BLaER1 (cell line): Measurements from ENCODE around the gene SYNE1.
"Not testable (repeated sequence)": the region's sequence is repeated elsewhere in the genome, so short reads cannot be mapped to it uniquely, and the experiment has no call there.

Experiments used
- H3K27ac ChIP-seq: shearing (Covaris generic); formaldehyde crosslinking; 2 replicates; pipeline ENCODE4 v1.8.1; 2022
- H3K27me3 ChIP-seq: shearing (Covaris generic); formaldehyde crosslinking; 2 replicates; pipeline ENCODE4 v1.8.1; 2022
- H3K36me3 ChIP-seq: shearing (Covaris generic); formaldehyde crosslinking; 2 replicates; pipeline ENCODE4 v1.8.1; 2022
- H3K4me1 ChIP-seq: shearing (Covaris generic); formaldehyde crosslinking; 2 replicates; pipeline ENCODE4 v1.8.1; 2022
- H3K4me2 ChIP-seq: shearing (Covaris generic); formaldehyde crosslinking; 2 replicates; pipeline ENCODE4 v1.8.1; 2022
- H3K4me3 ChIP-seq: shearing (Covaris generic); formaldehyde crosslinking; 2 replicates; pipeline ENCODE4 v1.8.1; 2022
- H3K9ac ChIP-seq: shearing (Covaris generic); formaldehyde crosslinking; 2 replicates; pipeline ENCODE4 v1.8.1; 2022
- H3K9me3 ChIP-seq: shearing (Covaris generic); formaldehyde crosslinking; 2 replicates; pipeline ENCODE4 v1.8.1; 2022
- H4K20me1 ChIP-seq: shearing (Covaris generic); formaldehyde crosslinking; 2 replicates; pipeline ENCODE4 v1.8.1; 2022
- Cebpa-rat ChIP-seq: shearing (Covaris generic); IDR thresholded peaks from 2 replicates; pipeline ENCODE4 v1.8.1; 2022

SYNE1 gene

GRCh38 chr6:152148412-152148811 is 488.8 kb downstream of the SYNE1 start:
- no peak for TF ChIP-seq Cebpa-rat
- Histone ChIP-seq H3K4me3 (no peak overlapping the region), H3K27ac (no peak overlapping the region), H3K9ac (no peak overlapping the region), H3K4me2 (no peak overlapping the region), H3K4me1 (no peaks in the 10 kb centered on the region), H3K9me3 (no peaks in the 10 kb centered on the region), H3K27me3 (no peaks in the 10 kb centered on the region), H3K36me3 (peaks cover 71% of the 10 kb centered on the region), H4K20me1 (0 out of 2 replicates have a peak, but pooled peaks cover 6% of the 10 kb centered on the region)

GRCh38 chr6:152147269-152147668 is 489.9 kb downstream of the SYNE1 start:
- H3K4me2 ChIP-seq, result no peak overlapping the region
- H3K27me3 ChIP-seq, result no peaks in the 10 kb centered on the region
- H3K27ac ChIP-seq, result no peak overlapping the region
- 0 out of 2 replicates have a peak, but pooled peaks cover 6% of the 10 kb centered on the region for H4K20me1 ChIP-seq
- H3K4me3 ChIP-seq, result no peak overlapping the region
- no peak overlapping the region for H3K9ac ChIP-seq
- H3K9me3 ChIP-seq, result no peaks in the 10 kb centered on the region
- H3K4me1 ChIP-seq, result no peaks in the 10 kb centered on the region
- peaks cover 71% of the 10 kb centered on the region for H3K36me3 ChIP-seq
- TF ChIP-seq Cebpa-rat, result no peak

GRCh38 chr6:152146385-152146784 is 490.8 kb downstream of the SYNE1 start:
- Histone ChIP-seq H4K20me1 (0 out of 2 replicates have a peak, but pooled peaks cover 6% of the 10 kb centered on the region), H3K9me3 (no peaks in the 10 kb centered on the region), H3K36me3 (peaks cover 63% of the 10 kb centered on the region), H3K4me3 (no peak overlapping the region), H3K27me3 (no peaks in the 10 kb centered on the region), H3K4me2 (no peak overlapping the region), H3K27ac (no peak overlapping the region), H3K9ac (no peak overlapping the region), H3K4me1 (no peaks in the 10 kb centered on the region)
- TF ChIP-seq Cebpa-rat, result no peak

- Histone ChIP-seq H3K9ac (no peak overlapping the region), H3K9me3 (no peaks in the 10 kb centered on the region), H3K27ac (no peak overlapping the region), H3K4me1 (no peaks in the 10 kb centered on the region), H3K4me3 (no peak overlapping the region), H3K27me3 (no peaks in the 10 kb centered on the region), H4K20me1 (0 out of 2 replicates have a peak, but pooled peaks cover 6% of the 10 kb centered on the region), H3K4me2 (no peak overlapping the region), H3K36me3 (peaks cover 54% of the 10 kb centered on the region)
- no peak for TF ChIP-seq Cebpa-rat
Measured at GRCh38 chr6:152143359-152143758, 493.8 kb downstream of the SYNE1 start.

- Histone ChIP-seq H3K9me3 (no peaks in the 10 kb centered on the region), H3K4me2 (no peak overlapping the region), H3K27ac (no peak overlapping the region), H4K20me1 (0 out of 2 replicates have a peak, but pooled peaks cover 6% of the 10 kb centered on the region), H3K9ac (no peak overlapping the region), H3K27me3 (no peaks in the 10 kb centered on the region), H3K4me1 (no peaks in the 10 kb centered on the region), H3K36me3 (peaks cover 48% of the 10 kb centered on the region), H3K4me3 (no peak overlapping the region)
- no peak for TF ChIP-seq Cebpa-rat
Measured at GRCh38 chr6:152142105-152142504, 495.1 kb downstream of the SYNE1 start.

- H3K4me3 ChIP-seq, H3K27ac ChIP-seq, H3K9ac ChIP-seq, H3K4me1 ChIP-seq, H3K9me3 ChIP-seq, H3K4me2 ChIP-seq, H4K20me1 ChIP-seq, H3K27me3 ChIP-seq: not testable (repeated sequence)
- peaks cover 61% of the 10 kb centered on the region for H3K36me3 ChIP-seq
Measured at GRCh38 chr6:152138344-152138743, 498.8 kb downstream of the SYNE1 start.

GRCh38 chr6:152136449-152136825 is 500.7 kb downstream of the SYNE1 start:
- Histone ChIP-seq H3K4me1 (no peaks in the 10 kb centered on the region), H3K4me3 (no peak overlapping the region), H4K20me1 (no peaks in the 10 kb centered on the region), H3K27ac (no peak overlapping the region), H3K4me2 (no peak overlapping the region), H3K27me3 (no peaks in the 10 kb centered on the region), H3K9me3 (no peaks in the 10 kb centered on the region; the same call in 1 of the 2 replicates), H3K36me3 (peaks cover 74% of the 10 kb centered on the region), H3K9ac (no peak overlapping the region)
- no peak for TF ChIP-seq Cebpa-rat

- H3K36me3 ChIP-seq, result peaks cover 76% of the 10 kb centered on the region
- no peaks in the 10 kb centered on the region for H3K27me3 ChIP-seq
- H4K20me1 ChIP-seq, result no peaks in the 10 kb centered on the region
- TF ChIP-seq Cebpa-rat, result no peak
- no peak overlapping the region for H3K4me3 ChIP-seq
- no peak overlapping the region for H3K27ac ChIP-seq
- no peaks in the 10 kb centered on the region; the same call in 1 of the 2 replicates for H3K9me3 ChIP-seq
- no peaks in the 10 kb centered on the region for H3K4me1 ChIP-seq
- no peak overlapping the region for H3K4me2 ChIP-seq
- no peak overlapping the region for H3K9ac ChIP-seq
Measured at GRCh38 chr6:152135755-152136448, 501.3 kb downstream of the SYNE1 start.

- TF ChIP-seq Cebpa-rat, result no peak
- H4K20me1 ChIP-seq, result no peaks in the 10 kb centered on the region
- no peak overlapping the region for H3K9ac ChIP-seq
- no peaks in the 10 kb centered on the region for H3K4me1 ChIP-seq
- H3K4me3 ChIP-seq, result no peak overlapping the region
- H3K27ac ChIP-seq, result no peak overlapping the region
- H3K36me3 ChIP-seq, result peaks cover 58% of the 10 kb centered on the region
- no peak overlapping the region for H3K4me2 ChIP-seq
- H3K27me3 ChIP-seq, result no peaks in the 10 kb centered on the region
- H3K9me3 ChIP-seq, result no peaks in the 10 kb centered on the region; the same call in 1 of the 2 replicates
Measured at GRCh38 chr6:152130441-152130840, 506.7 kb downstream of the SYNE1 start.

GRCh38 chr6:152129691-152130151 is 507.4 kb downstream of the SYNE1 start:
- H3K36me3 ChIP-seq, result peaks cover 52% of the 10 kb centered on the region
- H3K4me1 ChIP-seq, result no peaks in the 10 kb centered on the region
- TF ChIP-seq Cebpa-rat, result no peak
- H4K20me1 ChIP-seq, result no peaks in the 10 kb centered on the region
- H3K9me3 ChIP-seq, result no peaks in the 10 kb centered on the region; the same call in 1 of the 2 replicates
- H3K9ac ChIP-seq, result no peak overlapping the region
- no peak overlapping the region for H3K27ac ChIP-seq
- no peak overlapping the region for H3K4me2 ChIP-seq
- no peaks in the 10 kb centered on the region for H3K27me3 ChIP-seq
- no peak overlapping the region for H3K4me3 ChIP-seq
